ENCODE data around the gene OSTF1.

Gene OSTF1

DNA sequence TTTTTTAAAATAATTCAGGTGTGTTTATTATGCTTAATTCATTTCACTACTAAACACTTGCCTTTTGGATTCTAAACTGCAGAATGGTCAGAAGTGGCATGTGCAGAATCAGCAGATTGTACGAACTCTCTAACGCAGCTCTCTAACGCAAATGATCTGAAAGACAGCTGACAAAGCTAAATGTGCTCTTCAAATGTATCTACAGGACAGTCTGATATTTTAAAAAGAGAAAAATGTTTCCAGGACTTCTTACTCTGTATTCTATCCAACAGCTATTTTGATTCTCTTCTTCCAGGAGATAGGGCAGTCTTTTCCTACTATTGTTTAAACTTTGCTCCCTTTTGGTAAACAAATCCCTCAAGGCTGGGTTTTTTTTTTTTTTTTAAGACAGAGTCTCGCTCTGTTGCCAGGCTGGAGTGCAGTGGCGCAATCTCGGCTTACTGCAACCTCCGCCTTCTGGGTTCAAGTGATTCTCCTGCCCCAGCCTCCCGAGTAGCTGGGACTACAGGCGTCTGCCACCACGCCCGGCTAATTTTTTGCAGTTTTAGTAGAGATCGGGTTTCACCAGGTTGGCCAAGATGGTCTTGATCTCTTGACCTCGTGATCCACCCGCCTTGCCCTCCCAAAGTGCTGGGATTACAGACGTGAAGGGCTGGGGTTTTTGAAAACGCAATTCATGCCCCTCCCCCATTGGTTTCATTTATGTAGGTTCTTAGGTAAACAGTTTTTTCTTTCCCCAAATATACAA is 1.6 kb upstream of the OSTF1 start:
- DNase-seq (ENCODE audit: extremely low read depth, low read depth): no peak
- TF ChIP-seq, protein P1, sequence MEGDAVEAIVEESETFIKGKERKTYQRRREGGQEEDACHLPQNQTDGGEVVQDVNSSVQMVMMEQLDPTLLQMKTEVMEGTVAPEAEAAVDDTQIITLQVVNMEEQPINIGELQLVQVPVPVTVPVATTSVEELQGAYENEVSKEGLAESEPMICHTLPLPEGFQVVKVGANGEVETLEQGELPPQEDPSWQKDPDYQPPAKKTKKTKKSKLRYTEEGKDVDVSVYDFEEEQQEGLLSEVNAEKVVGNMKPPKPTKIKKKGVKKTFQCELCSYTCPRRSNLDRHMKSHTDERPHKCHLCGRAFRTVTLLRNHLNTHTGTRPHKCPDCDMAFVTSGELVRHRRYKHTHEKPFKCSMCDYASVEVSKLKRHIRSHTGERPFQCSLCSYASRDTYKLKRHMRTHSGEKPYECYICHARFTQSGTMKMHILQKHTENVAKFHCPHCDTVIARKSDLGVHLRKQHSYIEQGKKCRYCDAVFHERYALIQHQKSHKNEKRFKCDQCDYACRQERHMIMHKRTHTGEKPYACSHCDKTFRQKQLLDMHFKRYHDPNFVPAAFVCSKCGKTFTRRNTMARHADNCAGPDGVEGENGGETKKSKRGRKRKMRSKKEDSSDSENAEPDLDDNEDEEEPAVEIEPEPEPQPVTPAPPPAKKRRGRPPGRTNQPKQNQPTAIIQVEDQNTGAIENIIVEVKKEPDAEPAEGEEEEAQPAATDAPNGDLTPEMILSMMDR (IDR thresholded peaks at IDR 0.05; ENCODE audit: low read depth, low read length): no peak

DNA sequence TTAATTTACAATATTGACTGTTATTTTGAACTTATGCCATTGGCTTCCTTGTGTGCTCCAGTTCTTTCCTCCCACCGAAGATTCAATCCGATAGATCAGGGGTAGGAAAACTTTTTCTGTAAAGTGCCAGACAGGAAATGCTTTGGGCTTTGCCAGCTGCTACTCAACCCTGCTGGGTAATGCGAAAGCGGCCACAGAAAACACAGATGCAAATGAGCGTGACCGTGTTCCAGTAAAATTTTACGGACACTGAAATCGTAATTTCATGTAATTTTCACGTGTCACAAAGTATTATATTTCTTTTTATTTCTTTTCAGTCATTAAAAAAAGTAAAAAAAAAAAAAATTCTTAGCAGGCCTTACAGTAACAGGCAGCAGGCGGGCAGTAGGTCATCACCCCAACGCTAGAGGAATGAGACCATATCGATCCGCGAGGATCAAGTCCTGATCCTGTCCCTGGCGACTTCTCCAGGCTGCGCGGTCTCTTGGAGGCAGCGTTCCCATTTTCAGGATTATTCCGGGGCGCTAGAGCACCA is 958 bp upstream of the OSTF1 start:
- DNase-seq (ENCODE audit: extremely low read depth, low read depth): peak; percentile 32
- TF ChIP-seq, protein P1 (IDR thresholded peaks at IDR 0.05; ENCODE audit: low read depth, low read length): 0 out of 2 replicates have a peak, but pooled peaks have one; percentile 1

DNA sequence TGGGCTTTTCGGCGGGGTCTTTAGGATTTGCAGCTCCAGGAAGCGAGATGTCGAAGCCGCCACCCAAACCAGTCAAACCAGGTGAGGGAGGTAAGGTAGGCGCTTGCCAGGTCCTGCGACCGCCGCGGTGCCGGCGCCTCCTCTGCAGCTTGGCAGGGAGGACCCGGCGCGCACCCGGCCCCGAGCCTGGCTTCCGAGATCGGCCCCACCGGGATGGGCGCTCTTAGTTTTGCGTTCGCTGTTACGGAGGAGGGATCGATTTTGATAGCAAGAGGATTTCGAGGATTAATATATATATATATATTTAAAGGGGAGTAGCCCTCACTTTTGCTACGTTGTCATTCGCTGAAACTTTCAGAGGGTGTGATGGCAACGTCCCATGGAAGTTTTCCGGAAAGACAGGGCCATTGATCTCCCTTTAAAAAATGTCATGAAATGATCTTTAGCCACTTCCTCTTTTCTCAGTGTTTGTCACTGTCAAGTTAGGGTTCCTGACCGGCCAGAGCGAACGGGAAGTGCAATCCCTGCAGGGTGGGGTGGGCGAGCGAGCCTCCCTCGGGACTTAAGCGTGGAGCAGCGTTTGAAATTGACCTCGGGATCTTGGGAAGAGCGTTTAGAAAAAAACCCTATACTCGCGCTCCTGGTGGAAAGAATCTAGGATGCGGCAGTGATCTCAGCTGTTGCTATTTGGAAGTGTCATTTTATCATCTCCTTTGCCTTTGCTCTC is 495 bp downstream of the OSTF1 start:
- DNase-seq (ENCODE audit: extremely low read depth, low read depth): no peak
- TF ChIP-seq, protein P1 (IDR thresholded peaks at IDR 0.05; ENCODE audit: low read depth, low read length): peak; percentile 44

DNA sequence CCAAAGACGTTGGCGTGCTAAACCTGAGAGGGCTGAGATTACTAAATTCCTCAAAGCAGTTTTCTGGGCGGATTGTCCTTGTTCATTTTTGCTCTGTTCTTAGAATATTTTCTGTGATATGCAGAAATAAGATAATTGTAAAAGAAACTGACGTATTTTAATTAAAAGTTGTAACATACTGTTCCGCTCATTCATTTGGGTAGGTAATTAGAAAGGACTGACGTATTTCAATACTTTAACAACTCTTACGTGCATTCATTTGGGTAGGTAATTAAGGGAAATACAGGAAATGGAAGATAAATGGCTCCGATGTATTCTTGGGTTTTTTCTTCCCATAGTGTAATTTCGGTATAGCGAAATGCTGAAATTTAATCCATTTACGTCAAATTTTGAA is 1.1 kb downstream of the OSTF1 start:
- TF ChIP-seq, protein P1 (IDR thresholded peaks at IDR 0.05; ENCODE audit: low read depth, low read length): no peak
- no peak for DNase-seq (ENCODE audit: extremely low read depth, low read depth)

DNA sequence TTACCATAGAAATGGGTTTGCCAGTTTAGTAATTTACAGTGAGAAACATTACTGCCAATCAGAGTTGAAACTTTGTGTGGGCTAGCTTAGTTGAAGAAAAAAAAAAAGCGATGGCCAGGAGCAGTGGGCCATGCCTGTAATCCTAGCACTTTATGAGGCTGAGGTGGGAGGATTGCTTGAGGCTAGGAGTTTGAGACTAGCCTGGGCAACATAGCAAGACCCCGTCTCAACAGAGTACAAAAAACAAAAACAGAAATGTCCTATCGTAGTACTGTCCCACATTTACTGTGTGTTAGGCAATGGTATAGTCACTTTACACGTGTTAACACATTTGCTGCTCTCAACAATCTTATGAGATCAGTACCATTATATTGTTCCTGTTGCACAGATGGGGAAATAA is 2.3 kb downstream of the OSTF1 start:
- no peak for DNase-seq (ENCODE audit: extremely low read depth, low read depth)
- TF ChIP-seq, protein P1 (IDR thresholded peaks at IDR 0.05; ENCODE audit: low read depth, low read length): no peak

DNA sequence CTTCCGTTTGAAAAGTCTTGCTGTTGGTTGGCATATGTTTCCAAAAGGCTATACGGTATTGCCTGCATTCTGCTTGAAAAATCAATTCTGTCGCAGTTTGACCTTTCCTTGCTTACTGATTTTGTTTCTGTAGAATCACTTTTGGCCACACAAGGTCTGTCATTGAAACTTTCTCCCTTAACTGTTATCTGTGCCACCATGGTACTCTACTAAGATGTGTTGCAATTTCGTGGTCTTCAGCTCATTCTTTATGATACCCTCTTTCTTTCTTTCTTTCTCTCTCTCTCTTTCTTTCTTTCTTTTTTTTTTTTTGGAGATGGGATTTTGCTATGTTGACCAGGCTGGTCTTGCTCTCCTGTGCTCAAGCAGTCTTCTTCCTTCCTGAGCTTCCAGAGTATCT is 4.5 kb downstream of the OSTF1 start:
- no peak for DNase-seq (ENCODE audit: extremely low read depth, low read depth)
- TF ChIP-seq, protein P1 (IDR thresholded peaks at IDR 0.05; ENCODE audit: low read depth, low read length): no peak

DNA sequence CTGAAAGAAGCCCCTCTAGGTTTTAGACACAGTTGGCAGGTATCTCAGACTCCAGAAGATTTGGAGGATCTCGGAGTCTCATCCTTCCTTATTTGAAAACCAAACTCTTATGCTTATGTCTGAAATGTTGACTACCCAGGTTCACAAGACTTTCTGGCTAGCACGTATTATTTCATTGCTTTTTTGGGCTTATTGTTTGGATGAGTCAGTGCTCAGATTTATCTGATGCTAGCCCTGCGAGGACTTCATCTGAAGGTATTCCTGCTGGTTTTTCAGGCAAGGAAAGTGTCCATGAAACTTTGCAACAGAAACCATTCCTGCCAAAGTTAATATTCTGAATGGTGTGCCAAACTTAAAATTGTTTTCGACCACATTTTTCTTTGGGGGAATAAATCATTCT is 8.5 kb downstream of the OSTF1 start:
- TF ChIP-seq, protein P1 (IDR thresholded peaks at IDR 0.05; ENCODE audit: low read depth, low read length): no peak
- DNase-seq (ENCODE audit: extremely low read depth, low read depth): no peak

Measured in AG09319 (cell line).